Neural cell (in vitro differentiated cells): ENCODE data around the gene PARP8. TPM values are rescaled to one million over a fixed set of nuclear protein-coding genes. Genes with fewer than 3 reads are reported as not detected.
A peak's percentile ranks its signal among the peaks of the same experiment; 100 is the strongest.

ENCODE experiments used
- H2AFZ ChIP-seq: fragments of 200-600, 300-800 bp; sonication (generic), shearing (Covaris generic); 2 replicates; pipeline ENCODE4 v1.6.0; 2014; ENCODE audit warnings: low read depth, mild to moderate bottlenecking, antibody characterized with exemption, low read length, moderate library complexity
- H3F3A ChIP-seq: fragments of 200-600 bp; shearing (Covaris generic); 2 replicates; pipeline ENCODE4 v1.6.1; 2016; ENCODE audit warnings: mild to moderate bottlenecking, moderate library complexity, mixed read lengths, antibody characterized with exemption, low read length; ENCODE audit not compliant: insufficient read depth, poor library complexity, severe bottlenecking
- H3K27ac ChIP-seq: fragments of 200-600, 300-800 bp; sonication (generic), shearing (Covaris generic); 2 replicates; pipeline ENCODE4 v1.5.1; 2014; ENCODE audit warnings: mild to moderate bottlenecking, low read length, moderate library complexity
- H3K27me3 ChIP-seq: fragments of 300-800, 200-600 bp; sonication (generic), shearing (Covaris generic); 2 replicates; pipeline ENCODE4 v1.6.0; 2014; ENCODE audit warnings: mild to moderate bottlenecking, low read depth, low read length, moderate library complexity; ENCODE audit not compliant: insufficient read depth
- H3K36me3 ChIP-seq: fragments of 300-800, 200-600 bp; sonication (generic), shearing (Covaris generic); 2 replicates; pipeline ENCODE4 v1.5.1; 2014; ENCODE audit warnings: mild to moderate bottlenecking, antibody characterized with exemption, low read length, moderate library complexity; ENCODE audit not compliant: insufficient read depth
- H3K4me2 ChIP-seq: fragments of 300-800, 200-600 bp; sonication (generic), shearing (Covaris generic); 2 replicates; pipeline ENCODE4 v1.6.0; 2014; ENCODE audit warnings: mild to moderate bottlenecking, low read length
- H3K4me3 ChIP-seq: fragments of 300-800, 200-600 bp; sonication (generic), shearing (Covaris generic); 2 replicates; pipeline ENCODE4 v1.5.1; 2014; ENCODE audit warnings: mild to moderate bottlenecking, low read length, moderate library complexity
- H3K79me2 ChIP-seq: fragments of 200-600 bp; shearing (Covaris generic); replicated peaks from 2 replicates; pipeline ENCODE4 v1.6.0; 2014; ENCODE audit warnings: mild to moderate bottlenecking, low read length, moderate library complexity; ENCODE audit not compliant: insufficient read depth
- H3K9ac ChIP-seq: fragments of 300-800, 200-600 bp; sonication (generic), shearing (Covaris generic); 2 replicates; pipeline ENCODE4 v1.6.1; 2016; ENCODE audit warnings: mild to moderate bottlenecking, low read length, mixed read lengths
- H3K9me2 ChIP-seq: fragments of 200-600 bp; shearing (Covaris generic); 2 replicates; pipeline ENCODE4 v1.6.1; 2016; ENCODE audit warnings: mild to moderate bottlenecking, low read length, mixed read lengths; ENCODE audit not compliant: insufficient read depth
- H3K9me3 ChIP-seq: fragments of 200-600, 300-800 bp; sonication (generic), shearing (Covaris generic); 2 replicates; pipeline ENCODE4 v1.6.1; 2016; ENCODE audit warnings: mild to moderate bottlenecking, mixed run types, low read length, moderate library complexity, mixed read lengths
- H4K20me1 ChIP-seq: fragments of 200-600 bp; shearing (Covaris generic); 2 replicates; pipeline ENCODE4 v1.6.1; 2016; ENCODE audit warnings: mild to moderate bottlenecking, mixed run types; ENCODE audit not compliant: insufficient read depth
- CTCF ChIP-seq: fragments of 450-650 bp; IDR thresholded peaks from 2 replicates; pipeline ENCODE4 v1.5.1; 2014; ENCODE audit warnings: antibody characterized with exemption, mild to moderate bottlenecking, moderate library complexity; ENCODE audit not compliant: poor library complexity, severe bottlenecking
- EP300 ChIP-seq: fragments of 450-650 bp; conservative IDR thresholded peaks from 2 replicates; pipeline ENCODE4 v1.6.1; 2014; ENCODE audit warnings: antibody characterized with exemption, mild to moderate bottlenecking, moderate library complexity; ENCODE audit not compliant: poor library complexity, severe bottlenecking
- EZH2 ChIP-seq: fragments of 200-600, 300-800 bp; shearing (Covaris generic), sonication (generic); IDR thresholded peaks from 2 replicates; pipeline ENCODE4 v1.6.1; 2014; ENCODE audit warnings: antibody characterized with exemption, low read length, borderline replicate concordance, mild to moderate bottlenecking; ENCODE audit not compliant: insufficient read depth, poor library complexity, severe bottlenecking
- MXI1 ChIP-seq: fragments of 450-650 bp; conservative IDR thresholded peaks from 2 replicates; pipeline ENCODE4 v1.6.1; 2014; ENCODE audit warnings: antibody characterized with exemption, mild to moderate bottlenecking; ENCODE audit not compliant: poor library complexity, severe bottlenecking
- POLR2AphosphoS5 ChIP-seq: IDR thresholded peaks from 2 replicates; pipeline ENCODE4 v1.6.1; 2012
- RAD21 ChIP-seq: fragments of 450-650 bp; conservative IDR thresholded peaks from 2 replicates; pipeline ENCODE4 v1.6.1; 2014; ENCODE audit warnings: antibody characterized with exemption, mild to moderate bottlenecking, moderate library complexity
- REST ChIP-seq: IDR thresholded peaks from 2 replicates; pipeline ENCODE4 v1.6.1; 2012; ENCODE audit warnings: borderline replicate concordance
- polyA plus RNA-seq: library from polyadenylated mRNA; depleted of rRNA; stranded (reverse); fragments of >200 nt; gene quantifications from 2 replicates; pipeline ENCODE4 v1.2.3, GENCODE V29; 2014

PARP8 gene
- polyA plus RNA-seq, 1 donor from 2014 or later = 29.9 TPM

GRCh38 chr5:50888751-50889150, 222.3 kb downstream of the PARP8 start:
- H3K36me3 ChIP-seq = no peaks in the 10 kb centered on the region
- no peak for TF ChIP-seq MXI1
- no peak for TF ChIP-seq CTCF
- no peak for TF ChIP-seq EP300
- TF ChIP-seq POLR2AphosphoS5 = no peak

GRCh38 chr5:50889790-50890189, 223.4 kb downstream of the PARP8 start:
- H3K9ac ChIP-seq = no peak overlapping the region
- no peak for TF ChIP-seq REST
- no peak for TF ChIP-seq CTCF
- no peak for TF ChIP-seq EZH2
- TF ChIP-seq RAD21 = peak; percentile 22
- no peak for TF ChIP-seq EP300
- no peak for TF ChIP-seq MXI1
- no peaks in the 10 kb centered on the region for H3K9me3 ChIP-seq

More at GRCh38 chr5:50888751-50889150, 222.3 kb downstream of the PARP8 start:
- Histone ChIP-seq H3K4me3 (no peak overlapping the region), H3K9me2 (no peaks in the 10 kb centered on the region), H4K20me1 (no peaks in the 10 kb centered on the region), H3K9ac (no peak overlapping the region), H3K27ac (no peak overlapping the region), H3K4me2 (no peak overlapping the region), H2AFZ (no peak overlapping the region), H3K27me3 (no peaks in the 10 kb centered on the region), H3K79me2 (no peaks in the 10 kb centered on the region), H3K9me3 (no peaks in the 10 kb centered on the region), H3F3A (no peaks in the 10 kb centered on the region)

More at GRCh38 chr5:50889790-50890189, 223.4 kb downstream of the PARP8 start:
- Histone ChIP-seq H3K4me2 (no peak overlapping the region), H3K27ac (no peak overlapping the region), H3F3A (no peaks in the 10 kb centered on the region), H2AFZ (no peak overlapping the region), H4K20me1 (no peaks in the 10 kb centered on the region), H3K9me2 (no peaks in the 10 kb centered on the region), H3K4me3 (no peak overlapping the region), H3K27me3 (no peaks in the 10 kb centered on the region), H3K79me2 (no peaks in the 10 kb centered on the region), H3K36me3 (no peaks in the 10 kb centered on the region)

Other genes with a start within 250 kb of the PARP8 start
- 9.1 and 10.8 TPM in 2 replicates for gene EMB, start 225.3 kb upstream of the PARP8 start, polyA plus RNA-seq